ENCODE results near the gene RAB27A.

DNA sequence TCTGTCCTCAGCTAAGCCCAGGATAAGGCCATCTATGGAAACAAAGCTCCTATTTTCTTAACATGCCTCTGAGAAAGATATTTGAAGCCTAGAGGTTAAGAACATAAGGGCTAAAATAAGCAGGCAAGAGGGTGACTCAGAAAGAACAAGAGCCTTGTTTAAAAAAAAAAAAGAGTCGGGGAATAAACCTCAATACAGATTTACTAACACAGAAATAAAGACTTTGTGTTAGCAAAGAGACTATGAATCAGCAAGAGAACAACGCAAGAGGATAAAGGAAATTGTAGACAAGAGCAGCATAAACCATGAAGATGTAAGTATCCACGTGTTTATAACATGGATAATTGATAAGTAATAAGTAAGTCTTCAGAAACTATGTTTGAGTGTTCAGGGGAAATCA is 36.0 kb downstream of the RAB27A start:
- TF ChIP-seq, protein P1, sequence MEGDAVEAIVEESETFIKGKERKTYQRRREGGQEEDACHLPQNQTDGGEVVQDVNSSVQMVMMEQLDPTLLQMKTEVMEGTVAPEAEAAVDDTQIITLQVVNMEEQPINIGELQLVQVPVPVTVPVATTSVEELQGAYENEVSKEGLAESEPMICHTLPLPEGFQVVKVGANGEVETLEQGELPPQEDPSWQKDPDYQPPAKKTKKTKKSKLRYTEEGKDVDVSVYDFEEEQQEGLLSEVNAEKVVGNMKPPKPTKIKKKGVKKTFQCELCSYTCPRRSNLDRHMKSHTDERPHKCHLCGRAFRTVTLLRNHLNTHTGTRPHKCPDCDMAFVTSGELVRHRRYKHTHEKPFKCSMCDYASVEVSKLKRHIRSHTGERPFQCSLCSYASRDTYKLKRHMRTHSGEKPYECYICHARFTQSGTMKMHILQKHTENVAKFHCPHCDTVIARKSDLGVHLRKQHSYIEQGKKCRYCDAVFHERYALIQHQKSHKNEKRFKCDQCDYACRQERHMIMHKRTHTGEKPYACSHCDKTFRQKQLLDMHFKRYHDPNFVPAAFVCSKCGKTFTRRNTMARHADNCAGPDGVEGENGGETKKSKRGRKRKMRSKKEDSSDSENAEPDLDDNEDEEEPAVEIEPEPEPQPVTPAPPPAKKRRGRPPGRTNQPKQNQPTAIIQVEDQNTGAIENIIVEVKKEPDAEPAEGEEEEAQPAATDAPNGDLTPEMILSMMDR (conservative IDR thresholded peaks at IDR 0.05 in 1 of 2, IDR thresholded peaks at IDR 0.05 in 1 of 2; ENCODE audit: low read depth in 1 of 2, low read length in 2 of 2): no peak
- no peak for TF ChIP-seq EZH2 (IDR thresholded peaks at IDR 0.05; ENCODE audit: low read length, missing control alignments)

Data from fibroblast of lung (primary cell).